SK-N-SH treated with all-trans-retinoic acid at 6 μM for 48 hours (cell line): ENCODE data around the gene TMEM178B.
"Not testable (repeated sequence)": the region's sequence is repeated elsewhere in the genome, so short reads cannot be mapped to it uniquely, and the experiment has no call there.

ENCODE experiments used
- ARNTL ChIP-seq: fragments of 450-650 bp; formaldehyde crosslinking; IDR thresholded peaks from 2 replicates; pipeline ENCODE4 v1.5.0; 2020; ENCODE audit warnings: low read depth, mild to moderate bottlenecking, moderate library complexity, borderline replicate concordance
- CREB5 ChIP-seq: fragments of 250-450 bp; sonication (Bioruptor Pico); IDR thresholded peaks from 2 replicates; pipeline ENCODE4 v1.5.1; 2020; ENCODE audit warnings: low read depth, mild to moderate bottlenecking, moderate library complexity
- CSRNP3 ChIP-seq: fragments of 250-450 bp; sonication (Bioruptor Pico); IDR thresholded peaks from 2 replicates; pipeline ENCODE4 v1.5.1; 2021; ENCODE audit warnings: mild to moderate bottlenecking, moderate library complexity
- ESRRG ChIP-seq: fragments of 250-450 bp; sonication (Bioruptor Pico); IDR thresholded peaks from 2 replicates; pipeline ENCODE4 v1.6.1; 2021; ENCODE audit warnings: mild to moderate bottlenecking
- ISL1 ChIP-seq: fragments of 250-450 bp; sonication (Bioruptor Pico); IDR thresholded peaks from 2 replicates; pipeline ENCODE4 v2.1.2; 2022; ENCODE audit warnings: mild to moderate bottlenecking, moderate library complexity
- PATZ1 ChIP-seq: fragments of 250-450 bp; sonication (Bioruptor Pico); IDR thresholded peaks from 2 replicates; pipeline ENCODE4 v1.8.0; 2020; ENCODE audit warnings: mild to moderate bottlenecking, moderate library complexity, borderline replicate concordance
- POU6F1 ChIP-seq: fragments of 250-450 bp; sonication (Bioruptor Pico); IDR thresholded peaks from 2 replicates; pipeline ENCODE4 v1.8.0; 2021; ENCODE audit warnings: low read depth, mild to moderate bottlenecking, moderate library complexity, borderline replicate concordance
- PPARA ChIP-seq: fragments of 250-450 bp; sonication (Bioruptor Pico); IDR thresholded peaks from 2 replicates; pipeline ENCODE4 v1.5.0; 2020; ENCODE audit warnings: mild to moderate bottlenecking, borderline replicate concordance
- RARB ChIP-seq: fragments of 250-450 bp; sonication (Bioruptor Pico); IDR thresholded peaks from 2 replicates; pipeline ENCODE4 v1.8.0; 2021; ENCODE audit warnings: mild to moderate bottlenecking, moderate library complexity
- TCF4 ChIP-seq: fragments of 250-450 bp; sonication (Bioruptor Pico); IDR thresholded peaks from 2 replicates; pipeline ENCODE4 v1.8.0; 2021; ENCODE audit warnings: mild to moderate bottlenecking, moderate library complexity, borderline replicate concordance
- ZFP3 ChIP-seq: fragments of 250-450 bp; sonication (Bioruptor Pico); IDR thresholded peaks from 2 replicates; pipeline ENCODE4 v1.5.0; 2020; ENCODE audit warnings: mild to moderate bottlenecking, moderate library complexity
- ZNF70 ChIP-seq: fragments of 450-650 bp; formaldehyde crosslinking; IDR thresholded peaks from 2 replicates; pipeline ENCODE4 v1.5.0; 2020; ENCODE audit warnings: mild to moderate bottlenecking, moderate library complexity
- ZNF8 ChIP-seq: fragments of 450-650 bp; formaldehyde crosslinking; IDR thresholded peaks from 2 replicates; pipeline ENCODE4 v1.5.0; 2020; ENCODE audit warnings: mild to moderate bottlenecking, moderate library complexity

- not testable (repeated sequence) for TF ChIP-seq ARNTL (CRISPR knock-in tag); PATZ1; POU6F1 (CRISPR knock-in tag); ISL1 (CRISPR knock-in tag); ZNF70 (CRISPR knock-in tag); CSRNP3 (CRISPR knock-in tag); PPARA (CRISPR knock-in tag); ESRRG (CRISPR knock-in tag); RARB; ZFP3 (CRISPR knock-in tag); CREB5; TCF4 (CRISPR knock-in tag); ZNF8 (CRISPR knock-in tag)
These were observed 330.0 kb downstream of the TMEM178B start for GRCh38 chr7:141403846-141404245.
